ENCODE data around the gene TTLL10. TPM values are rescaled to one million over a fixed set of nuclear protein-coding genes. Genes with fewer than 3 reads are reported as not detected.

TTLL10 gene
- total and polyA plus RNA-seq, 2 of the 8 experiments (the other 6 are each of a cell fraction or from before 2014, with no cell fraction given), result 1.1 to 1.7 TPM

GRCh38 chr1:1202831-1203560 lies 29.3 kb downstream of the TTLL10 start (continued):
- TF ChIP-seq EGR1 (IDR thresholded peaks at IDR 0.05; ENCODE audit: borderline replicate concordance, low read depth, low read length) (no peak), HDAC2 (IDR thresholded peaks at IDR 0.05; ENCODE audit: borderline replicate concordance in 1 of 2, low read depth in 2 of 2, low read length in 2 of 2) (no peak), RXRA (IDR thresholded peaks at IDR 0.05; ENCODE audit: insufficient read depth, low read depth, low read length) (no peak), SAP30 (IDR thresholded peaks at IDR 0.05; ENCODE audit: insufficient read depth, insufficient replicate concordance, low read length) (no peak), BCL11A (IDR thresholded peaks at IDR 0.05; ENCODE audit: low read depth in 2 of 2, low read length in 2 of 2) (no peak), ZNF274 (IDR thresholded peaks at IDR 0.05; ENCODE audit: borderline replicate concordance, extremely low read depth, low read length) (no peak)

Data from H1 (cell line).